Endothelial cell of hepatic sinusoid (primary cell): ENCODE results near the gene COX8C.

Experiments used
- in situ Hi-C: cut with HindIII; loops from 2 replicates; pipeline ENCODE4 v1.10.0; 2017; ENCODE audit warnings: low sequenced_read_pairs

The COX8C gene

GRCh38 chr14:93346926-93347721 lies at the start of gene COX8C:
Gene COX8C, plus strand, starts transcription at chr14:93347182. Its CDS starts 87 bp downstream, at chr14:93347269.
- in situ Hi-C loops, result no loop called here

GRCh38 chr14:93299416-93299815 lies 47.6 kb upstream of the COX8C start:
- in situ Hi-C loops, result no loop called here

- in situ Hi-C loops, result no loop called here
Observed at GRCh38 chr14:93299866-93300265, 47.1 kb upstream of the COX8C start.

GRCh38 chr14:93301821-93302447 lies 45.0 kb upstream of the COX8C start:
- in situ Hi-C loops, result no loop called here

GRCh38 chr14:93302688-93303581 lies 44.0 kb upstream of the COX8C start:
- in situ Hi-C loops, result no loop called here

- in situ Hi-C loops, result no loop called here
Observed at GRCh38 chr14:93303659-93304058, 43.3 kb upstream of the COX8C start.

GRCh38 chr14:93304771-93305170 lies 42.2 kb upstream of the COX8C start:
- in situ Hi-C loops, result no loop called here

GRCh38 chr14:93305725-93306418 lies 41.1 kb upstream of the COX8C start:
- in situ Hi-C loops, result no loop called here

GRCh38 chr14:93306812-93307211 lies 40.2 kb upstream of the COX8C start:
- in situ Hi-C loops, result no loop called here

GRCh38 chr14:93308686-93309345 lies 38.2 kb upstream of the COX8C start:
- in situ Hi-C loops, result no loop called here

- in situ Hi-C loops, result no loop called here
Observed at GRCh38 chr14:93309427-93309966, 37.5 kb upstream of the COX8C start.

- in situ Hi-C loops, result no loop called here
Observed at GRCh38 chr14:93311082-93311481, 35.9 kb upstream of the COX8C start.

- in situ Hi-C loops, result no loop called here
Observed at GRCh38 chr14:93315575-93315974, 31.4 kb upstream of the COX8C start.

GRCh38 chr14:93316716-93317115 lies 30.3 kb upstream of the COX8C start:
- in situ Hi-C loops, result no loop called here

- in situ Hi-C loops, result no loop called here
Observed at GRCh38 chr14:93317210-93317874, 29.6 kb upstream of the COX8C start.

- in situ Hi-C loops, result no loop called here
Observed at GRCh38 chr14:93317875-93318807, 28.8 kb upstream of the COX8C start.

- in situ Hi-C loops, result no loop called here
Observed at GRCh38 chr14:93318927-93319326, 28.1 kb upstream of the COX8C start.

- in situ Hi-C loops, result no loop called here
Observed at GRCh38 chr14:93319494-93319893, 27.5 kb upstream of the COX8C start.
